Bronchial epithelial cell (primary cell): ENCODE measurements around the gene C8B. TPM values are rescaled to one million over a fixed set of nuclear protein-coding genes. Genes with fewer than 3 reads are reported as not detected.

Experiments
- DNase-seq: peaks from one replicate; pipeline ENCODE4 v3.0.0-alpha.2; 2010; ENCODE audit warnings: low read depth
- FAIRE-seq: peaks from 2 replicates; lab custom pipeline; 2011; peaks lifted over from hg19 to GRCh38; lab: Jason Lieb, UNC
- H3K27me3 ChIP-seq: 2 replicates; pipeline ENCODE4 v1.5.1; 2011; ENCODE audit warnings: low read length; ENCODE audit not compliant: control insufficient read depth, insufficient read depth
- H3K36me3 ChIP-seq: 2 replicates; pipeline ENCODE4 v1.5.1; 2011; ENCODE audit warnings: low read length; ENCODE audit not compliant: control insufficient read depth, insufficient read depth
- H3K4me3 ChIP-seq: 2 replicates; pipeline ENCODE4 v1.5.1; 2011; ENCODE audit warnings: mild to moderate bottlenecking, low read depth, low read length, control low read depth
- total RNA-seq: library from RNA; depleted of rRNA; stranded (reverse); fragments of >200 nt; gene quantifications from 2 replicates; pipeline ENCODE4 v1.2.1, GENCODE V29; 2014
- TF ChIP-seq, protein P1 (sequence below): IDR thresholded peaks from 2 replicates; pipeline ENCODE4 v1.5.1; 2011; ENCODE audit warnings: mild to moderate bottlenecking, moderate library complexity, low read length, control low read depth, inconsistent platforms; ENCODE audit not compliant: insufficient read depth, severe bottlenecking

Gene C8B
- total RNA-seq, 1 donor from 2014 or later: not detected

DNA sequence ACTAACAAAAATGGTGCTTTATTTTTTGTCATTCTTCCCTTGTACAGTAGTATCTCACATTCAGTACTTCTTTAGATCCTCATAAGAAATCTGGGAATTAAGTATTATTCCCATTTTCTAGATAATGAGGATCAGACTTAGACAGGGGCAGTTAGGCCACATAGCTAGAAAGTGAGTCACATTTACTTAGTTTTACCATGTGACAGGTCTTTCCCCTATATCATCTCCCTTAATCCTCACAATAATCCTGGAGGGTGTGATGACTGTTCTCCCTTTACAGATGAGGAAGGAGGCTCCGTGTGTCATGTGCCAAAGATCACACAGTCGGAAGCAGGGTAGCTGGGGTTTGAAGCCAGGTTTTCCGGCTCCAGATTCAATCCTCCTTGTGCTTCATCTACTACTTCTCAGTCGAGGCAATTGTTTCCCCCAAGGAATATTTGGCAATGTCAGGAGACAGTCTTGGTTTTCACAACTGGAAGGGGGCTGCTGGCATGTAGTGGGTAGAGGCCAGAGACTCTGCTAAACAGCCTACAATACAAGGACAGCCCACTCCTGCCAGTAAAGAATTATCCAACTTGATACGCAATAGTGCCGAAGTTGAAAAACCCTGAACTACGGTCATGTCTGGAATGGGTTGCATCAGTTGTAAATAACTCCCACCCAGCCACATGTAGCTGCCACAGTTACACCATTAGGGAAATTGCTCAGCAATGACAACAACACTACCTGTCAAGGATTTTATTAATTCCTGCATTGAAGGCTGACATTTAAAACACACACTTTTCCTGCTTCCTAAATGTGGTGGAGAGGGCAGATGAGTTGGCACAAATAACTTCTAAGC lies 54.5 kb downstream of the C8B start:
- DNase-seq (peak; percentile 77), FAIRE-seq (peak; percentile 28)
- TF ChIP-seq, protein P1, sequence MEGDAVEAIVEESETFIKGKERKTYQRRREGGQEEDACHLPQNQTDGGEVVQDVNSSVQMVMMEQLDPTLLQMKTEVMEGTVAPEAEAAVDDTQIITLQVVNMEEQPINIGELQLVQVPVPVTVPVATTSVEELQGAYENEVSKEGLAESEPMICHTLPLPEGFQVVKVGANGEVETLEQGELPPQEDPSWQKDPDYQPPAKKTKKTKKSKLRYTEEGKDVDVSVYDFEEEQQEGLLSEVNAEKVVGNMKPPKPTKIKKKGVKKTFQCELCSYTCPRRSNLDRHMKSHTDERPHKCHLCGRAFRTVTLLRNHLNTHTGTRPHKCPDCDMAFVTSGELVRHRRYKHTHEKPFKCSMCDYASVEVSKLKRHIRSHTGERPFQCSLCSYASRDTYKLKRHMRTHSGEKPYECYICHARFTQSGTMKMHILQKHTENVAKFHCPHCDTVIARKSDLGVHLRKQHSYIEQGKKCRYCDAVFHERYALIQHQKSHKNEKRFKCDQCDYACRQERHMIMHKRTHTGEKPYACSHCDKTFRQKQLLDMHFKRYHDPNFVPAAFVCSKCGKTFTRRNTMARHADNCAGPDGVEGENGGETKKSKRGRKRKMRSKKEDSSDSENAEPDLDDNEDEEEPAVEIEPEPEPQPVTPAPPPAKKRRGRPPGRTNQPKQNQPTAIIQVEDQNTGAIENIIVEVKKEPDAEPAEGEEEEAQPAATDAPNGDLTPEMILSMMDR: no peak
- no peaks in the 10 kb centered on the region for H3K27me3 ChIP-seq
- H3K4me3 ChIP-seq: no peak overlapping the region
- no peaks in the 10 kb centered on the region for H3K36me3 ChIP-seq

DNA sequence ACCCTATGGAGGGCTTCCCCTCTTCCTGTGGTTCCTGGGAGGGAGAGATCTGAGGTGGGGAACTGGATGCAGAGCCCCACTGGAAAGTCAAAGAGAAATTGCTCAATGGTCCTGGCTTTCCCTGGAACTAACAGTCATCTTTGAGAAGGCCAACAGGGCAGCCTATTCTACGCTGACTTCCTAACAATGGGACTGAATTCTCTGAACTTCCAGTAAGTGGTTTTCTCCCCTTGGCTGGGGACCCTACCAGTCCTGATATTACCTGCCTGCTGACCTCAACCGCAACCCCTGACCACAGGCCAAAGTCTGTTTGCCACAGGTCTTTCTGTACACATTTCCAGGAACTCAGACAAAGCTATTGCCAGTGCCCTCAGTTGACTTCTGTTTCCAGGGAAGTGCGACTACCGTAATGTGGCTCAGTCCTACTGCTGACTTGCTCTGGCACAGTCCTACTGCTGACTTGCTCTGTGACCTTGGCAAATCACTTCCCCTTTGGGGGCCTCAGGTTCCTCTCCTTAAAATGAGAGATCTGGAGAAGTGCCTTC lies 55.3 kb downstream of the C8B start:
- Histone ChIP-seq H3K27me3 (no peaks in the 10 kb centered on the region), H3K36me3 (no peaks in the 10 kb centered on the region), H3K4me3 (no peak overlapping the region)
- FAIRE-seq (no peak), DNase-seq (no peak)
- TF ChIP-seq, protein P1: no peak

DNA sequence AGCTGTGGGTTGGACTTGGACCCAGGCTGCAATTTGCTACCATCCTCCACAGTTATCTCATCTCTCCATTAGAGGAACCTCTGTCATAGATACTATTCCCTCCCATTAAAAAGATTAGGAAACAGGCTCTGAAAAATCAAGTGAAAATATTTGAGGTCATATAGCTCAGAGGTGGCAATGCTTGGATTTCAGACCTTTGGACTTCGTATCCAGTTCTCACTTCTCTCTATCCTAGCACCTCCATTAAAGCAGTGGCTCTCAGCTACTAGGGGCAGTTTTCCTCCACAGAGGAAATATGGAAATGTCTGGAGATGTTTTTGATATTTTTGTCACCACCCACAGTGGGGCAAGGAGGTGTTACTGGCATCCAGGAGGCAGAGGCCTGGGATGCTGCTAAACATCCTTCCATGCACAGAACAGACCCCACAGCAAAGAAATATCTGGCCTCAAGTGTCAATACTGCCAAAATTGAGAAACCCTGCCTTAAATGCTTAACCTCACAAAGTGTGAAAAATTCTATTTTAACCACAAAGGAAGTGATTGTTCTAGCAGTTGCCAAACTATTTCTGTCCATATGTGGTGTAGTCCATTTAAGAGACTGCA lies 57.1 kb downstream of the C8B start:
- H3K27me3 ChIP-seq: no peaks in the 10 kb centered on the region
- H3K4me3 ChIP-seq: no peak overlapping the region
- DNase-seq: no peak
- H3K36me3 ChIP-seq: no peaks in the 10 kb centered on the region
- FAIRE-seq: no peak
- TF ChIP-seq, protein P1: no peak

DNA sequence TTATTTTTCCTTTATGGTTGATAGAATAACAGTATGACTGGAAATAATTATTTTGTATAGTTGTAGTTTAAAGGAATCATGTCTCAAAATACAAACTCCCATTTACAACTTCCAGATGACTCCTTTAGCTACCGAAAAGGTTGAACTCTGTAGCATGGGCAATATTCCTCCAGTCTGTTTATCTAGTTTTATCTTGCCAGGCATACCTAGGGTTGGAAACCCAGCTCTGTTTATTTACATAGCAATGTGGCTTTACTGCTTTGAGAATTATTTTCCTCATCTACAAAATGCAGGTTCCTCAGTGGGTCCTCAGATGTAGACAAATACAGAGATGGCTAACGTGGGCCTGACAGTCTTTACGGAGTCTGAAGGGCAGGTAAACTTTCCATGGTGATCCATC lies 60.1 kb downstream of the C8B start:
- H3K4me3 ChIP-seq: no peak overlapping the region
- no peaks in the 10 kb centered on the region for H3K27me3 ChIP-seq
- TF ChIP-seq, protein P1: no peak
- FAIRE-seq (no peak), DNase-seq (no peak)
- no peaks in the 10 kb centered on the region for H3K36me3 ChIP-seq

- H3K36me3 ChIP-seq: no peaks in the 10 kb centered on the region
- no peaks in the 10 kb centered on the region for H3K27me3 ChIP-seq
- no peak overlapping the region for H3K4me3 ChIP-seq
- no peak for FAIRE-seq
- no peak for DNase-seq
- TF ChIP-seq, protein P1: no peak
Observed at GRCh38 chr1:56904663-56905397, 61.0 kb downstream of the C8B start.
